HG03097 (cell line): ENCODE results near the gene PTGES2.

Source experiments
- ATAC-seq: cut with Tn5 transposase; IDR thresholded peaks from one replicate; pipeline ENCODE4 v1.9.1; 2021; ENCODE audit not compliant: unreplicated experiment, low FRiP score

Gene PTGES2

GRCh38 chr9:128127568-128127989 is at the start of gene PTGES2:
PTGES2 (minus strand) TSS chr9:128127729; CDS start chr9:128127717, 12 bp downstream.
- ATAC-seq: peak; percentile 45

DNA sequence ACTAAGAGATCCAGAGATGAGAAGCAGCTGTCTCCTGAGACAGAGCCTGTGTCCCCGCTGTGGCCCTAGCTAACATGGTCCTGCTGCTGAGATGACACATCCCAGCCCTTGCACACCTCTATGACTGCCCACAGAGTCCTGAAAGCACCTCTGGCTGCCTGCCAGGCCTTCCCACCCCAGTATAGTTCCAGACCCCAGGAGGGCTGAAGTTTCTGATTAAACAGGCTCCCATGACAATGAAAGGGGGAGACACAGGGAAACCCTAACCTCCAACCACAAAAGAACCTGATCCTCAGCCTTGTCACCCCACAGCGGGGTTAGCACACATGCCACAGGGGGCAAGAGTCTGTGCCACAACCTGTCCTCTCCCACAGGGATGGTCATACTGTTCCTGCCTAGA is 48.2 kb upstream of the PTGES2 start:
- ATAC-seq: no peak

DNA sequence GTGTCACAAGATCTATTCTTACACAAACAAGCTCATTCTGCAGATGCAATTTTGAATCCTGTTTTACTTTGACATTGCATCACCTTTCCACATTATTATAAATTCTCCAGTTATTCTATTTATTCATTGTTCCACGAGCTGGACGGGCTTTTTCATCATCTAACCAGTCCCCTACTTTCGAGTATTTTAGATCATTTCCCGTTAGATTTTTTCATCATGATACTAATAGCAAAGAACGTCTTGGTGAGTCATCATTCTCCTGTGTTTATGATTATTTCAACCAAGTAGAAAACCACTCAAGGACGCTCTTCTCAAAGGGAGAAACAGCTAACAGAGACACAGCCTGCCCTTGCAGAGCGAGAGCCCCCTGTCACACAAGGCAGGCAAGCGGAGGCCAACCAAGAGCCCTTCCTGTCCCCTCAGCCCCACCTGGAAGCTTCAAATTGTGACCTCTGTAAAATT is 47.6 kb upstream of the PTGES2 start:
- no peak for ATAC-seq

DNA sequence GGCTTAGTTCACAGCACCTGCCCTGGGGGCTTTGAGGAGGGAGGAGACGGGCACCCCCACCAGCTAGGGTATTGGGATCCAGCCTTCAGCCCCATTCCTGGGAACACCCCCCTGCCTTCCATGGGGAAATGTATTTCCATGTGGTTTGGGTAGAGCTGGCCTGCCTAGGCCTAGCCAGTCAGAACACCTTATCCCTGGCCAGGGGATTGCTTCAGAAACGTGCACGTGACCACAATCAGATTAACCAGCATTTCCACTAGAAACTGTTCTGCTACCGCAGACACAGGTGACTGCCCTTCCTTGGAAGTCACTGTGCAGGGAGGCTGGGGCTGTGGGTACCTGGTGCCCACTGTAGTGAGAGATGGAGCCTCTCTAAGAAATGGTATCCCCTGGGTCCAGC is 46.5 kb upstream of the PTGES2 start:
- ATAC-seq: no peak

- no peak for ATAC-seq
Measured at GRCh38 chr9:128169925-128170324, 42.4 kb upstream of the PTGES2 start.

GRCh38 chr9:128169492-128169891 is 42.0 kb upstream of the PTGES2 start:
- no peak for ATAC-seq

DNA sequence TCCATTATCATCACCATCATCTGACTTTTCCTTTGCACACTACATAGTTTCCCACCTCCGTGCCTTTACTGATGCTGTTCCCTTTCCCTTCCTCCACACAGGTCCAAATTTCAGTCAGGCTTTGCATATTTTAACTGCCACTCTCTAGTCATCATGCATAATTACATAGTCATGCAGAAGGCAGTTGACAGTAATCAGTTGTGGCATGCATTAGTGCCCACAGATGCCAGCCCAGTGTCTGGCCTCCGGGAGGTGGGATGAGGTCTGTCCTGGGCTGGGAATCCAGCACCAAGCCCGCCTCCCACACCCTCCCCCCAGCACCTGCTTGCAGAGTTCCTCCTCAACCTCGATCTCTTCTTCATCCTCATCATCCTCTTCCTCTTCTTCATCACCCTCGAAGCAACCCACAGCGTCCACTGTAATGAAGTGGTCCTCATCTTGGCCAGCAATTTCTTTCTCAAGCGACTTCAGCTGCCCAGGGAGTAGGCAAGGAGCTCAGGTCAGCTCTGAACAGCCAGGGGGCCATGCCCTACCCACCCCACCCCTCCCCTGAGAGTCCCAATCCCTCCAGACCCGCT is 41.3 kb upstream of the PTGES2 start:
- ATAC-seq: no peak

DNA sequence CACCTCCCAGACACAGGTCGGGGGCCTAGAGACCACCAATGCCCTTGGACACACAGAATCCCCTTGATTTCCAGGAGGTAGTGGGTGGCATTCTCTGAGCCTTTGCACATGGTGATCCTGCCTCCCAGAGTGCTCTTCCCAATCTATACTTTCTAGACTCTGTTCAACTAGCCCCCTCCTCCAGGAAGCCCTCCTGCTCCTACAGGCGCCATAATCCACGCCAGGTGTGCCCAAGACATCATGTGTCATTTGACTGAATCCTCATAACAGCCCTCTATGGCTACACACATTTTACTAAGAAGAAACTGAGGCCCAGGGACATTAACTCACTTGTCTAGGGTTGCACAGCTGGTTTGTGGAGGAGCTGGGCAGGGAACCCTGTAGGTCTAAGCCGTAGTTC is 39.7 kb upstream of the PTGES2 start:
- ATAC-seq: no peak

- ATAC-seq: no peak
Measured at GRCh38 chr9:128166169-128166568, 38.6 kb upstream of the PTGES2 start.

- no peak for ATAC-seq
Measured at GRCh38 chr9:128164307-128164885, 36.9 kb upstream of the PTGES2 start.

GRCh38 chr9:128163523-128164306 is 36.2 kb upstream of the PTGES2 start:
- ATAC-seq: no peak

DNA sequence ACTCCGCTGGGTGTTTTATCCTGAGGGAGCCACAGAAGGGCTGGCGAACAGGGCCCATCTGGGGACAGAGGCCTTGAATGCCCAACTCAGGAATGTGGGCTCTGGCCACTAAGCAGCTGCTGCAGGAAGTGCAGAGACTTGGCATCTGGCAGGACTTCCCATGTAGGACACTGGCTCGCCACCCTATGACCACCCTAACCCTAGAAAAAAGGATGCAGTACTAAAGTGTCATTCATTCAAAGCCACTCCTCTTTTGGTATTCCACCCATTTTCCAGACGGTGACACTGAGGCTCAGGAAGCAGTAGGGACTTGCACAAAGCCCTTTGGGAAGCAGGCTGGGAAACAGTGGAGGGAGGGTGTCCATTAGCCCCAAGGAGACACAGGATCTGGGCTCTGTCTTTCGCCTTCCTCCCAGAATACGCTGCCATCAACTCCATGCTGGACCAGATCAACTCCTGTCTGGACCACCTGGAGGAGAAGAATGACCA is 35.5 kb upstream of the PTGES2 start:
- ATAC-seq: no peak

DNA sequence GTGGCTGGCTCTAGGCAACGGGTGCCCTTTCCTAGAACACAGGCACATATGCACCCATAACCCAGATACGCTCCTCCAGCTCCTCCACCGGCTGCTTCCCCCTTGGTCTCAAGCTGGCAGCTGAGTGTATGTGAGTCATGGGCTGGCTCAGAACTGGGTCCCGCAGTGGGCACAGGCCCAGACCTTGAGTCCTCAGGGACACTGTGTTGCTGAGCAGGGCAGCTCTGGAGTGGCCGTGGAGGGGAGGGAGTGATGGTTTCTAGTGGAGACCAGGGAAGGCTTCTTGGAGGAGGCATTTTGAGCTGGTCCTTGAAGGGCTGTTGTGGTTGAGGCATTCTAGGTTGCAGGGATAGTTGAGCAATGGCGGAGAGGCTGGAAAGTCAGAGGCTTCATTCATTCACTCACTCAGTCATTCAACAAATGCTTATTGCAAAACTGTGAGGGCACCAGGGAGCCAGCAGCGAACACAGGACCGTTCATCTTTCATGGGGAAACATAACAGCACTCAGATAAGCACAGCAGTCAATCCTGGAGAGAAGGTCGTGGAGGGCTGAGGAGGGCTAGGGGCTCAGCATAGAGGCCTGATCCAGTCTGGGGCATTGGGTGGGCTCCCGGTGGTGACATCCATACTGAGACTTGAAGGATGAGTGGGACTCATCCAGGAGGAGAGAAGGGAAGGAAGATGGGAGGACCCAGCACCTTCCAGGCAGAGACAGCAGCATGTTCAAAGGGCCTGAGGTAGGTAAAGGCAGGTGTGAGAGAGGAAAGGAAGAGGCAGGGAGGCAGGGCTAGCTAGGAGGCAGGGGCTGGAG is 34.9 kb upstream of the PTGES2 start:
- no peak for ATAC-seq

- no peak for ATAC-seq
Measured at GRCh38 chr9:128161215-128161902, 33.8 kb upstream of the PTGES2 start.

DNA sequence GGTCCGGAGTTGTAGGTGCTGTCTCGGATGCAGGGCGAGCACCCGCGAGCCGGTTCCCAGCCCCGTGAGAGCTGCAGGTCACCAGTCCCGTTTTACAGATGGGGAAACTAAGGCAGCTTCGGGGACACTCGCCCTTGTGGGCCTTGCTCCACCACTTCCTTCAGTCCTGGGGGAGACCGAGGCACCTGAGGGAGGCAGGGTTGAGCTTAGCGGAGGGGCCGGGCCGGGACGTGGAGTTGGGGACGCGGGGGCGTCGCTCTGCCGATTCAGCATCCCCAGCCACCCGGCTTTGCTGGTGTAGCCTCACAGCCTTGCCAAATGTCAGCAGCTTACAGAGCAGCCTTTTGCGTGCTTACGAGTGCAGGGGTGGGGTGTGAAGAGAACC is 33.1 kb upstream of the PTGES2 start:
- ATAC-seq: no peak

GRCh38 chr9:128159784-128160602 is 32.5 kb upstream of the PTGES2 start, which contains the start of gene BBLN:
BBLN (plus strand) TSS chr9:128160265; CDS start chr9:128160408, 143 bp downstream.
- ATAC-seq: peak; percentile 66

DNA sequence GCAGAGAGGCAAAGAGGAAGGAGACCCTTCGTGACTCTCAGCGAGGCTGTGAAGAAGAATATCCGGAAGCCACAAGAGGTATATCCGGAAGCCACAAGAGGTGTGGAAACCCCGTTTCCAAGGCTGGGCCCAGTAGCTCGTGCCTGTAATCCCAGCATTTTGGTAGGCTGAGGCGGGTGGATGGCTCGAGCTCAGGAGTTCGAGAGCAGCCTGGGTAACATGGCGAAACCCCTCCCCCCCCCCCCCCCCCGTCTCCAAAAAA is 31.9 kb upstream of the PTGES2 start:
- ATAC-seq: no peak

DNA sequence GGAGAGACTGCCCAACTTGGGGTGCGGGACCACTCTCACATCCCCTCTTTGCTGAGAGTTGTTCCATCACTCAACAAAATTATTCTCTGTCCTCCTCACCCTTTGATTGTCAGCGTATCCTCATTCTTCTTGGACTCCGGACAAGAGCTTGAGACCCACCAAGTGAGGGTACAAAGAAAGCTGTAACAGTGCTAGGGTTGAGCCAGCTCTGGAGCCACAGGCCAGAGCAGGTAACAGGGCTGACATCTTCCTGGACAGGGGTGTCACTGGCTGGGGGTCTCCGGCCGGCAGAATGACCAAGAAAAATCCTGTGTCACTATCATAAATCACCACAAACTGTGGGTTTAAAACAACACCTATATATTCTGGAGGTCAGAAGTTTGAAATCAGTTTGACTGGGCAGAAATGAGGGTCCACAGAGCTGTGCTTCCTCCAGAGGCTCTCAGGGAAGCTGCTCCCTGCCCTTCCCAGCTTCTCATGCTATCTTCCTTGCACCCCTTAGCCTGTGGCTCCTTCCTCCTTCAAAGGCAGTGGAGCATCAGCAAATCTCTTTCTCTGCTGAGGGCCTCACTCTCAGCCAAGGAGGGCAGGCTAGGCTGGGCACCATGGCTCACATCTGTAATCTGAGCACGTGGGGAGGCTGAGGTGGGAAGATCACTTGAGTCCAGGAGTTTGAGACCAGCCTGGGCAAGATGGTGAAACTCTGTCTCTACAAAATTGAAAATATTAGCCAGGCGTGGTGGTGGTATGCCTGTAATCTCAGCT is 28.4 kb upstream of the PTGES2 start:
- no peak for ATAC-seq
